Smooth muscle cell of trachea (primary cell): ENCODE measurements around the gene ZNF697. TPM values are rescaled to one million over a fixed set of nuclear protein-coding genes. Genes with fewer than 3 reads are reported as not detected.

Experiments
- total RNA-seq: library from RNA; depleted of rRNA; stranded (reverse); fragments of >200 nt; gene quantifications from 2 replicates; pipeline ENCODE4 v1.2.1, GENCODE V29; 2014

The ZNF697 gene
- 7.9 and 12.1 TPM in 2 replicates for total RNA-seq

GRCh38 chr1:119647734-119648619 is at the start of gene ZNF697:
TSS of gene ZNF697 (minus strand) at chr1:119648266. CDS start at chr1:119626100, 22,166 bp downstream.

Other genes with a start within 250 kb of the ZNF697 start
- gene HSD3B2, start 233.1 kb downstream of the ZNF697 start, total RNA-seq, result not detected in 2 replicates
- not detected in 2 replicates for gene HSD3B1, start 141.1 kb downstream of the ZNF697 start, total RNA-seq
- gene PHGDH, start 63.7 kb upstream of the ZNF697 start, total RNA-seq, result 110 and 146 TPM in 2 replicates
- not detected in 2 replicates for gene HMGCS2, start 120.6 kb upstream of the ZNF697 start, total RNA-seq
- gene REG4, start 163.2 kb upstream of the ZNF697 start, total RNA-seq, result not detected in 2 replicates
- not detected in 2 replicates for gene ADAM30, start 248.2 kb upstream of the ZNF697 start, total RNA-seq